ENCODE results near the gene DMD.
A peak's percentile ranks its signal among the peaks of the same experiment; 100 is the strongest.
"Not testable (repeated sequence)": the region's sequence is repeated elsewhere in the genome, so short reads cannot be mapped to it uniquely, and the experiment has no call there.

The DMD gene

DNA sequence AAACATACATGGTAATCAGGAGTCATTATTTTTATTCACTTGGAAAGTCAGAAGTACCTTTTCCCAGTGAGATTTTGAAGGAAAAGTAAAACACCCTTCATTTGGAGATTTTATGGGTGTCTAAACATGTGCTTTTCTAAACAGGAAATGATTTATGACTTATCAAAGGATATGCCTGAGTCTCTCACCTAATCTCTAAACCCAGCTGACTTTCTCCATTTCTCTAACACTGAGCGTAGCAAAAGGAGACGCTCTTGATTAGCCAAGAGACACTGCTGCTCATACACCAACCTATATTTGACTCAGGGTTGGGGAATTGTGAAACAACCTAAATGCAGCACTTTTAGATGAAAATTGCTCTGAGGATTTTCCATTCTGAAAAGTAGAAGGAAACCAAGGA lies 1671.0 kb downstream of the DMD start:
- DNase-seq (ENCODE audit: low spot score): no peak

DNA sequence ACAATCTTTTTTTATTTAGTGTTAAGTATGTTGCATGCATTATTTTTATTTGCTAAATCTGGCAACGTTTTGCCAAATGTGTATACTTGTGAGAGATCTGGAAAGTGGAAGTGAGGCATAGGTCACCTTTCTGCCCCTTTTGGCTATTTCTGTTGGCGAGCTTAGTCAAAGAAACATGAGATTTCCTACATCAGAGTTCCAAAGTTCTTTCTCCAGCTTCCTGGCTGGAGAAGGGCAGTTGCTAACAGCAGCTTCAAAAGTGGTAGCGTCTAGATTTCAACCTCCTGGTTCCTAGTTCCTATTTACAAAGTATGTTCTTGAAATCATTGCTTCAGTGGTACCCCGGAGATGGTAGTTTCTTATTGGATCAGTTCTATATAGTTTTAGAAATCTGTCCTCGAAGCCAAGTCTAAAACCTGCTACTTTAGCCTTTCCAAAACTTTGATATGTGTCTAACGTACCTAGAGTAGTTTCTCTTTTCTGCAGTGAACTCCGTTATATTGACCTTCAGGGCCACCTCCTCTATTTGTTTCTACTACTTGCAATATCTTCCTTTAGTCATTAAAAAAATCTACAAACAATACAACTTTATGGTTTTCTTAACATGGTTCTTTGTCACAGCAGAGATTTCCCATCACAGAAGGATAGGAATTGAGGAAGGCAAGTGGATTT lies 1683.8 kb downstream of the DMD start:
- DNase-seq (ENCODE audit: low spot score): no peak

DNA sequence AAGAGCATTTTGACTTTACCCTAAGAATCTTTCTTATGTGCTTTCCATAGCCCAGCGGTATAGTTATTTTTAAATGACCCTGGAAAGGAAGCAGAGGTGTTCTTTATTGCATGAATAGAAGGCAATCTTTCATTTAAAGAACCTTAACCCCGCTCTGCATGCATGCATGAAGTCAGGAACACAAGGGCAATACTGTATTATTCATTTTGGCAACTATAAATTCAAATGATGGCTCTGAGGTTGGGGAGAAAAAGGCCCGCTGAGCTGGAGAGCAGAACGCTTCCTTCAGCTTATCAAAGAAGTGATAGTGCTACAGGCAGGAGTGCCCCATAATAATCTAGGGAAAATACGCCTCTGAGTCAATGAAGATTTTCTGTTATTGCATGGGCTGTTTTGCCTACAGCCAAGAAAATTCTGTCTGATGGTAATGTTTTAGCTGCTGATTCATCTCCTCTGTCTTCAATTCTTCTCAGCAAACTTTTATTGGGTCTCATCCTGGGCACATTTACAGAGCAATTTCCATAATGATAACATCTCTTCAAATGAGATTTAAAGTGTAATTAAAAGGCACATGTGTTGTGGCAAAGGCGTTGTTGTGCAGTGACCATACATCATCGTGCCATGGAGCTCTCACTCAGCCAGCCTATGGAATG lies 1687.3 kb downstream of the DMD start:
- DNase-seq (ENCODE audit: low spot score): peak; percentile 20

DNA sequence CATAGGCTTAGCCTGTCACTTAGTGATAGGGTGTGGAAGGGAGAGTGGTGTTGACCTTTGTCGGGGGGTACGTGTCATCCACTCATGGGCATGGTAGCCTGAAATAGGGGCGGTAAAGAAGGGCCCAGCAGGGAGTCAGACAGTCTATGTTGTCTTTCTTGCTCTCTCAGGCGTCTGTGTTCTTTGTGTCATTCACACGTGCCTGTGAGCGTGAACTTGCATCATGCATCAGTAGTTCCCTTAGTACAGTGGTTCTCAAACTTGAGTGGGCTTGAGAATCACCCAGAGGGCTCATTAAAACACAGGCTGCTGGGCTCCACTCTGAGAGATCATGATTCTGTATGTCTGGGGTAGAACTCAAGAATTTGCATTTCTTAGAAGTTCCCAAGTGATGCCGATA lies 1688.6 kb downstream of the DMD start:
- DNase-seq (ENCODE audit: low spot score): no peak

DNA sequence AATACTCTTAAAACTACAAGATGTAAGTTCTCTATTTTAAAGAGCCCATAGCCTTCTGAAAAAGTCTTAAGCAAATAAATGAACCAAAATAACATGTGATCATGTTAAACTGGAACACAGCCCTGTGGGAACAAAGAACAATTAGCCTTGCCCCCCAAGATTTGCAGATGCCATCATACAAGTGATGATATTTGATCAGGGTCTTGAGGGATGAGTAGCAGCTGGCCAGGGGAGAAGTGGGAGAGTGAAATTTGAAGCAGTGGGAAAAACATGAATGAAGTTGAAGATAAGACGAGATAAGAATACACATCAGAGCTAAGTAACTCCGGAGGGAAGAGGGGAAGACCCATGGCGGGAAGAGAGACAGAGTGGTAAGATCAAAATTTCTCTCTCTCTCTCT lies 1689.4 kb downstream of the DMD start:
- DNase-seq (ENCODE audit: low spot score): no peak

DNA sequence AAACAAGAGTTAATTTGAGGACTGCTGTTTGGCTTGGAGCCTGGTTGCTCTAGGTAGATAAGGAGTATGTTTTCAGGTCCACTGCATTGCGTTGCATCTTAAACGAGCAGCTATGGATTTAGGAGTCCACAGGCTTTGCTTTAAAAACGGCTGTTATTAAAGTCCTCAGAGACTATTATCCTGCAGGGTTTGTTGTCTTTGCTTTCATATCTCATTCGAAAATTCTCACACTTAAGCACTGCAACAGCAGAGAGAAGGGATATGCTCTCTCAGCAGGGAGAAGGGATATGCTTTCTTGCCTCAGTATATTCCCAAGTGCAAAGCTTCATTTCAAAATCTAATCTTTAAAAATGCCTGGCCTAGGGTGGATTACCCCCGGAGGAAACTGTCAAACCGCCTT lies 1694.8 kb downstream of the DMD start:
- no peak for DNase-seq (ENCODE audit: low spot score)

DNA sequence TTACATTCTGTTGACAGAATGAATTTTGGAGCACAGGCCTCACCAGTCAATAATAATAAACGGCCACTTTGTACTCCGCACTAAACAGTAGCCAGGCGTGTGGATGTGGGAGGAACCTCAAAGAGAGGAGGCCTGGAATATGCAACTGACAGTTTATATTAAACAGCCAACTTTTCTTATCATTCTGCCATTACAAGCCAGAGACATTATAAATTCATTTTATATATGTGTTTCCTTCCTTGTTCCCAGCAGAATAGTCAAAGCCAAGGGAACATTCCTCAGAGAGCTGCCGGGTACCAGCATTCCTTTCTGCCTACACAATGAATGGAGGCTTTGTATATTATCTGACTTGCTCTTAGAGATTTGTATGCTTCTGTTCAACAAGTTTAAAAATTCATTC lies 1703.0 kb downstream of the DMD start:
- peak; percentile 26 for DNase-seq (ENCODE audit: low spot score)

DNA sequence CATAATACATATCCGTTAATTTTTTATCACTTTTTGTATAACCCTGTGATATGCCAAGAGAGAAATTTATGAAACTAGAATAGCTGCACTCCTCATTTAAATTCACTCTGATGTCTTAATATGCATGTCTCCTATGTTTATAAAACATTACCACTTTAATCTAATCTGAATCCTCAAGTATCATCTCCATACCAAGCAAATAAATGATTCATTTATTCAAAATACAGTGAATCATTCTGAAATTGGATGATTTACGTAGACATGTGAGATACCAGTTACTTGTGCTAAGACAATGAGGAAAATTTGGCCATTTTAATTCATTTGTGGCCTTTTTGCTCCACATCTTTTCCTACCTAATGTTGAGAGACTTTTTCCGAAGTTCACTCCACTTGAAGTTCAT lies 1704.4 kb downstream of the DMD start:
- DNase-seq (ENCODE audit: low spot score): no peak

DNA sequence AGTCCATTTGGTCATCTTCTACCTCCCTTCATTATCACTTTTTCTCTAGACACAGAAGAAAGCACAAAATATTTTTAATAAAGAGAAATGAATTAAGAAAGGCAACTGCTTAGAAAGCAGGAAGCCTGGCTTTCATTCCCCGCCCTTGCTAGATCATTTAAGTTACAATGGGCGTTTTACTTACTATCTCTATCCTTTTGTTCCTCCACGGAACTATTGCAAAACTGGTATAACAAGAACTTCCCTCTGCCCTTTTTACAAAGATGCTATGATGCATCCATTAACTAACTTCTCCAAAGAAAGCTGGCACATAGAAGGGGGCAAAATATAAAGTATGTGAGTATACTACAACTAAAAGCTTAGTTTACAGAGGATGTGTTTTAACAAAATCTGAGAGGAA lies 1705.0 kb downstream of the DMD start:
- DNase-seq (ENCODE audit: low spot score): no peak

DNA sequence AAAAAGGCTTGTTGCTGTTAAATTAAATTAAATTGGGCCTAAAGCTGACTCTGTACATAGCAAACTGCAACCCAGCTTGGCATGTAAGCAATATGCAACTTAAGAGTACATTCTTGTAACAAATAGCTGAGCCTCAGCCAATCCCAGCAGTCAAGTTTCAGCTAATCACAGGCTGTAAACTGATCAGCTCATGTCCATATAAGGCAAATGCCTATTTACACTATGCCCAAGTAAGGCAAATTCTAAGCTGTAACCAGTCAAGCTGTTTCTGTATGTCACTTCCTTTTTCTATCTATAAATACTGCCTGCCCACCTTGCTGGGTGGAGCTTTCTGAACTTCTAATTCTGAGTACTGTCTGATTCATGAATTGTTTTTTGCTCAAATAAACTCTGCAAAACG lies 1710.4 kb downstream of the DMD start:
- DNase-seq (ENCODE audit: low spot score): no peak

DNA sequence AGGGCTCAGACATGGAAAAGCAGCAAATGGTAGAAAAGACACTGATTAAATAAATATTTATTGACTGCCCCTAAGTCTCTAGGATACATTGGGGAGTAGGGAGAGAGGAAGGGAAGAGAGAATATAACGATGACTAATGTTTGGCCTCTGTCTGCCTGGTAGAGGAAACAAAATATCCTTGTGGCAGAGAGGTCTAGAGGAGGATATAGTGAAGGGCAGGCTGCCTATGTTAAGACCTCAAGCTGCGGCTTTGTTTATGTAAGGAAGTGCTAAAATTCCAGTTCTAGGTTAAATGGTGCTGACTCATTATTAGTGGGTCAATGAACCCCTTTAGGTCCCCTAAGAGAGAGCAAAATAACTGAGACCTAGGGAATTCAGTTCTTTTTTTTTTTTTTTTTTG lies 1712.2 kb downstream of the DMD start:
- no peak for DNase-seq (ENCODE audit: low spot score)

DNA sequence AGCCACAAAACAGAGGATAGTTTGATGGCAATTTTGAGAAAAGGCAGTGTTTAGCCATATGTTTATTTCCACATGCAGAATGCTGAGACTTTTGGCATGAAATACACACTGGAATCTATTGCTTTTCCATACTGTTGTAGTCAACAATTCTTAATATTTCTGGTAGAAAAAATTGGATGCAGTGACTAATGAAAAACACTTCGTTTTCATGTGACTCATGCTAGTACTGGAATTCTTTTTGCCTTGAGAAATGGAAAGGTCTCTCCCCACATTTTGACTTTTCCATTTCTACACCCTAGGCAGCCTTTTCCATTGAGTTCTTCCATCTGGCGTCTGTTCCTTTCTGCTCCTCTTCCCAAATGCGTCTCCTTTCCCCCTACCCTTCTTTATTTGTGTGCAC lies 1714.3 kb downstream of the DMD start:
- no peak for DNase-seq (ENCODE audit: low spot score)

DNA sequence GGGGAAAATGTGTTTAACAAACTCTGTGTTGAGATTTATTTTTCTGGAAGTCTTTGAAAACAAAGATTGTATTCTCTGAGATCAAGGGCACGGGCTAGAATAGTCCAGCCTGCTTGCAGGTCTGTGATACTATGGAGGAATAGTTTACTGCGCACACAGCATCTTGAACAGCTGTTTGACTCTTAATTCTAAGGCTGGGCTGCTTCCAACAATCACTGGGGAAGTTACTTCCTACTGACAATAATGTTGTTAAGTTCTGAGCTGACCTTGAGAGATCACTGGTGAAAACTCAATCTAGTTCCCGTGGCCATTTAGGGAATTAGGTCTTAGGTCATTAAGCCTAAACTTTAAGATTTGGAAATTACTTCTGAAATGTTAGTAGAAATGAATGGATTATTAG lies 1723.4 kb downstream of the DMD start:
- no peak for DNase-seq (ENCODE audit: low spot score)

DNA sequence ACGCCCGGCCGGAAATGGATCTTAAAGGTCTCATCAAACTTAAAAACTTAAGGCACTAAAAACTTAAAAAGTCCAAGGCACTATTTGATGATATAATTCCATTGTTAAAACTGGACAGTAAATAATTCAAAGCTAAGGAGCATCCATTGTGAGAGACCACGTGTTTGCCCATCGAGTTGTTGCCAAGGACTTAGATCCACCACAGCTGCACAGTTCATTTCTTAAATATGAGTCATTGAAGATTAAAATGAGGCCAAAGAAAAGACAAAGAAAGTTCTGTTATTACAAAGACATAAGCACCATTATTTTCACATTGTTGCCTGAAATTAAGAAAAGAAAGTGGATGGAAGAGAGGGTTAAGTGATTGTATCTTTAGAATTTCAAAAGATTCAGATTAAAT lies 1728.0 kb downstream of the DMD start:
- no peak for DNase-seq (ENCODE audit: low spot score)

DNA sequence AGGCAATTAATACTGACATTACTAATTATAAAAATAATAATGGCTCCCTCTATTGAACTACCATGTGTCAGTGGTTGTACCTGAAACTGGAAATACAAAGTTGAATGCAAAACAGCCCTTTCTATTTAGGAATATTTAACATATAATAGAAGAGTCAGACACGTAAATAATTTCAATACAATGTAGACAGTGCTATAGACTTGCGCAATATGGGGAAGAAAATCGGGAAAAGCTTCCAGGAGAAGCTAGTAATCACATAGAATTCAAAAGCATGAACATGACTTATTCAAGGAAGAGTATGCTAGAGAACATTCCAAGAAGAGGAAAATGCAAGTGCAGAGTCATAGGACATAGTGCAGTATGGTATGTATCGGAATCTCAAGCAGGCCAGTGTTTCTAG lies 1730.7 kb downstream of the DMD start:
- no peak for DNase-seq (ENCODE audit: low spot score)

DNA sequence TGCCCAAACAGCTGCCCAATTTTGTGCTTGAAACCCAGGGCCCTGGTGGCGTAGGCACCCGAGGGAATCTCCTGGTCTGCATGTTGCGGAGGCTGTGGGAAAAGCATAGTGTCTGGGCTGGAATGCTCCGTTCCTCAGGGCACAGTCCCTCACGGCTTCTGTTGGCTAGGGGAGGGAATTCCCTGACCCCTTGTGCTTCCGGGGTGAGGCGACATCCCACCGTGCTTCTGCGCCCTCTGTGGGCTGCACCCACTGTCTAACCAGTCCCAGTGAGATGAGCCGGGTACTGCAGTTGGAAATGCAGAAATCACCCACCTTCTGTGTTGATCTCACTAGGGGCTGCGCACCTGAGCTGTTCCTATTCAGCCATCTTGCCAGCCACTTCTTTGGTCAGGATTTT lies 1740.1 kb downstream of the DMD start:
- no peak for DNase-seq (ENCODE audit: low spot score)

DNA sequence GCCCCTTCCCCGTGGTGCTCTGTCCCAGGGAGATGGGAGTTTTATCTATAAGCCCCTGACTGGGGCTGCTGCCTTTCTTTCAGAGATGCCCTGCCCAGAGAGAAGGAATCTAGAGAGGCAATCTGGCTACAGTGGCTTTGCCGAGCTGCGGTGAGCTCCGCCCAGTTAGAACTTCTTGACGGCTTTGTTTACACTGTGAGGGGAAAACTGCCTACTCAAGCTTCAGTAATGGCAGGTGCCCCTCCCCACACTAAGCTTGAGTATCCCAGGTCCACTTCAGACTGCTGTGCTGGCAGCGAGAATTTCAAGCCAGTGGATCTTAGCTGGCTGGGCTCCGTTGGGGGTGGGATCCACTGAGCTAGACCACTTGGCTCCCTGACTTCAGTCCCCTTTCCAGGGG lies 1740.6 kb downstream of the DMD start:
- not testable (repeated sequence) for DNase-seq (ENCODE audit: low spot score)

DNA sequence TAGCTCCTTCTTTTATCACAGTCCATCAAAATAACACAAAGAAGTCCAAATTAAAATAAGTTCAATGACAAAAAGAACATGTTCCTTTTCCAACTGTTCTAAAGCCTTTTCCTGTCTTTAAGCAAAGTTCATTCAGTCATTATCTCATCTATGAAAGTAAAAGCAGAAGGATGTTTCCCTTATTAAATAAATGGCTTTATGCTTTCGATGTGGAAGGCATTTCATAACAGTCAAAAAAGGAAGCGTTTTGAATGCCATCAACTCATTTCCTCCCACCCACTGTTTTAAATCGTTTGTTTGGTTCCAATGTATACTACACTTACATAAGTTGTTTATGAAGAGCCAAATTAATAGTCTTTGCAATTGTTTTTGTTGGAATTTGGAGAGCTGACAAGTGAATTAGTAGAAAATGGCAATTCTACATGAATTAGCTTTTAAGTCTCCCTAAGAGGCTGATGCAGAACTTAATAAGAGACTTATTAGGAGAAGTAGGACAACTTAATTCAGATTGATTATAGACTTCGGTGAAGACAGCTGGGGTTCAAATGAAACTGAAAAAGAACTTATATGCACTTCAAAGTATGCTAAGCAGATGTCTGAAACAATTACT lies 1746.9 kb downstream of the DMD start:
- DNase-seq (ENCODE audit: low spot score): no peak

DNA sequence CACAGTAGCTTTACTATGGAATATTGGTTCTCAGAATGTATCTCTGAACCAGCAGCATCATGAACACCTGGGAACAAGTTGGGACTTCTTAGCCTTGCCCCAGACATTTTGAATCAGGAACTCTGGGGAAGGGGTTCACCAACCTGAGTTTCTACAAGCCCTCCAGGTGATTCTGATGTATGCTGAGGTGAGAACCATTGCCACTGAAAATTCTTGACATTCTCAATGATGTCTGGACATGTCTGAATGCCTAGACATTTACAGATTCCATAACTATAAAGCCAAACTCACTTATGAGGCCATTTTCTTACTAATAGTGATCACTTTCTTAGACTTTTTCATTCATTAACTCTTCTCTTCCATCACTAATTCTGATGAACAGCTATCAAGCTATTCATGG lies 1750.1 kb downstream of the DMD start:
- DNase-seq (ENCODE audit: low spot score): no peak

DNA sequence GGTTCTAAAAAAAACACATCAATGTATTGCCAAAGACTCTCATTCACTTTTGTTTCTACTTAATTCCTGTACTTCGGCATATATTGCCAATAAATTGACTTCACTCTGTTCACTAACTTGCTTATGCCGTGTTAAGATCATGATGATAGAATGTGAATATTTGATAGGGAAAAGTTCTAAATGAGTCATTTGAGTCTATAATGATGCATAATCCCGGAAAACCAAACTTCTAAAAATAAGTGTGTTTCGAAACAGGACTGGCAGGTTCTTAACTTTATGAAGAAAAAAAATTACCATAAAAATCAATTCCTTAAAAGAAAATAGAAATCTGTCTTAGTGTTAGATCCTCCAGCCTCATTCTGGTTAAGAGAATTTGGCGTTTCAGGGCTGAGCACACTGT lies 1752.0 kb downstream of the DMD start:
- DNase-seq (ENCODE audit: low spot score): no peak

DNA sequence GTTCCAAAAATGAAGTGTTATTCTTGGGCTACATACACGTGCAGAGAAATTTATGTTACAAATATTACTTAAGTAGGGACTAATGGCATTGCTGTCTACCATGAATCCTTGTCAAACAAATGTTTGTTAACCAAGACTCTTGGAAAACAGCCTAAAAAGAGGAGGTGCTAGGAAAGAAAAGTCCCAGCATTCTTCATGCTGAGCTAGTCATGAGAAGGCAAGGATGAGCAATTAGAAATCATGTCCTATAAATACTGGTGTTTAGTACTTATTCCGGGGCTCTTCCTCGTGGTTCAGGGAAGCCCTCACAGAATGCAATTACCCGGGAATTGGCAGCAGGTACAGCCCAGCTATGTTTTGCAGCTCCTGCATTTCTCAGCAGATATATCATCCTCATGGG lies 1761.4 kb downstream of the DMD start:
- DNase-seq (ENCODE audit: low spot score): no peak

DNA sequence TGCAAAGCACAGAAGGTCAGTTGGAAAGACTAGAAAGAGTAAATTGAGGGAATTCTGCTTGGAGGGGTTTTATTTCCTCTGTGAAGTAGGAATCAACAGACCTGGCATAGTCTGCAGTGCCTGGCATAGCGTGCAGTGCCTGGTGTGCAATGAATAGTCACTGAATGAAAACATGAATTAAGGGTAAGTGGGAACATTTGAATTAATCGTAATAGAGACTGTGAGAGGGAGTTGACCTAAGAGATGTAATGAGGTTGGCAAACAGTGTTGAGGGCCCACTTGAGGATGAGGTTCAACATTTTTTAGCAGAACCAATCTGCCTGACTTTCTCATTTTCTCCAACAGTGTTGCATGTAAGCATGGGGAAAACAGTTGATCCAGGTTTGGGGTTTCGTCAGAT lies 1762.3 kb downstream of the DMD start:
- no peak for DNase-seq (ENCODE audit: low spot score)

DNA sequence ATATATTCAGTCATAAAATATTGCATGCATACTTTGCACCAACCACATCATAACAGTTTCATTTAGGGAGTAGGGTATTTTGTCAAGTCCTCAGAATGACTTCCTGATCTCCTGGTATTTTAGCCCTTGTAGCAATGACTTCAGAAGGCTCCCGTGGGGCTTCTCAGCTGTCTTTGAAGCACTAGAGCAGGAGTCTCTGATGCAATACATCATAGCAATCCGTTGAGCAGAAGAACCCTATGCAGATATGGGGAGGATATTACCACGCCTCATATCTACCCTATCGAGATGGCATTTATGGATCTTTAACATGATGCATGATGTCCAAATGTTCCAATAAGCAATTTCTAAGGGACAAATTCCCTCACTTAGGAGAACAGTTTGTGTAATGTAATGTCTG lies 1765.8 kb downstream of the DMD start:
- no peak for DNase-seq (ENCODE audit: low spot score)

All from SK-N-DZ (cell line).